Neural progenitor cell (in vitro differentiated cells): ENCODE data around the gene NCOR1. TPM values are rescaled to one million over a fixed set of nuclear protein-coding genes. Genes with fewer than 3 reads are reported as not detected.

Experiments
- DNase-seq: peaks from one replicate; pipeline ENCODE4 v3.0.0-alpha.2; 2016; ENCODE audit warnings: low spot score
- H2AFZ ChIP-seq: fragments of 200-600 bp; sonication (generic); replicated peaks from 2 replicates; pipeline ENCODE4 v1.6.1; 2016; ENCODE audit warnings: antibody characterized with exemption
- H3F3A ChIP-seq: fragments of 200-600 bp; sonication (generic); 2 replicates; pipeline ENCODE4 v1.6.1; 2016; ENCODE audit warnings: antibody characterized with exemption, low read depth
- H3K27ac ChIP-seq: fragments of 200-600 bp; sonication (generic); 2 replicates; pipeline ENCODE4 v1.5.1; 2016; ENCODE audit warnings: mild to moderate bottlenecking
- H3K27me3 ChIP-seq: fragments of 200-600 bp; sonication (generic); 2 replicates; pipeline ENCODE4 v1.6.1; 2016; ENCODE audit warnings: mild to moderate bottlenecking, moderate library complexity
- H3K36me3 ChIP-seq: fragments of 200-600 bp; sonication (generic); 2 replicates; pipeline ENCODE4 v1.5.1; 2016
- H3K4me1 ChIP-seq: fragments of 200-600 bp; sonication (generic); 2 replicates; pipeline ENCODE4 v1.6.1; 2016; ENCODE audit warnings: mixed run types
- H3K4me2 ChIP-seq: fragments of 200-600 bp; sonication (generic); 2 replicates; pipeline ENCODE4 v1.6.1; 2016
- H3K4me3 ChIP-seq: fragments of 200-600 bp; sonication (generic); 2 replicates; pipeline ENCODE4 v1.5.1; 2016
- H3K79me2 ChIP-seq: fragments of 200-600 bp; sonication (generic); 2 replicates; pipeline ENCODE4 v1.6.1; 2016; ENCODE audit warnings: low read depth
- H3K9ac ChIP-seq: fragments of 200-600 bp; sonication (generic); 2 replicates; pipeline ENCODE4 v1.6.1; 2016
- H3K9me3 ChIP-seq: fragments of 200-600 bp; sonication (generic); 2 replicates; pipeline ENCODE4 v1.5.1; 2016; ENCODE audit warnings: low read depth
- H4K20me1 ChIP-seq: fragments of 200-600 bp; sonication (generic); 2 replicates; pipeline ENCODE4 v1.6.1; 2016; ENCODE audit warnings: low read depth
- H3K27ac Mint-ChIP-seq: 3 replicates; pipeline ENCODE4 v1.8.0; 2021; ENCODE audit warnings: mixed read lengths
- H3K27me3 Mint-ChIP-seq: 2 replicates; pipeline ENCODE4 v1.8.0; 2022; ENCODE audit warnings: low read depth, mild to moderate bottlenecking, inconsistent platforms, moderate library complexity, mixed read lengths; ENCODE audit not compliant: insufficient read depth
- H3K36me3 Mint-ChIP-seq: 3 replicates; pipeline ENCODE4 v1.8.0; 2021; ENCODE audit warnings: mixed read lengths
- H3K4me1 Mint-ChIP-seq: 3 replicates; pipeline ENCODE4 v1.8.0; 2021; ENCODE audit warnings: mixed read lengths
- H3K4me3 Mint-ChIP-seq: 3 replicates; pipeline ENCODE4 v1.8.0; 2021; ENCODE audit warnings: mild to moderate bottlenecking, moderate library complexity, mixed read lengths
- H3K9me3 Mint-ChIP-seq: 3 replicates; pipeline ENCODE4 v1.8.0; 2020; ENCODE audit warnings: mixed read lengths
- EZH2 ChIP-seq: fragments of 200-600 bp; sonication (generic); IDR thresholded peaks from 2 replicates; pipeline ENCODE4 v1.6.1; 2017; ENCODE audit warnings: antibody characterized with exemption, mild to moderate bottlenecking, moderate library complexity
- EZH2phosphoT487 ChIP-seq: fragments of 200-600 bp; sonication (generic); IDR thresholded peaks from 2 replicates; pipeline ENCODE4 v1.6.1; 2017; ENCODE audit warnings: antibody characterized with exemption
- total RNA-seq: library from RNA; depleted of rRNA; stranded (reverse); fragments of >200 nt; gene quantifications from 2 replicates; pipeline ENCODE4 v1.2.3, GENCODE V29; 2015; ENCODE audit warnings: low replicate concordance
- TF ChIP-seq, protein P1 (sequence below): fragments of 200-600 bp; sonication (generic); IDR thresholded peaks from 2 replicates; pipeline ENCODE4 v1.5.1; 2017; ENCODE audit warnings: antibody characterized with exemption, mild to moderate bottlenecking

Gene NCOR1
- total RNA-seq, 1 donor from 2014 or later, result 86.8 TPM

DNA sequence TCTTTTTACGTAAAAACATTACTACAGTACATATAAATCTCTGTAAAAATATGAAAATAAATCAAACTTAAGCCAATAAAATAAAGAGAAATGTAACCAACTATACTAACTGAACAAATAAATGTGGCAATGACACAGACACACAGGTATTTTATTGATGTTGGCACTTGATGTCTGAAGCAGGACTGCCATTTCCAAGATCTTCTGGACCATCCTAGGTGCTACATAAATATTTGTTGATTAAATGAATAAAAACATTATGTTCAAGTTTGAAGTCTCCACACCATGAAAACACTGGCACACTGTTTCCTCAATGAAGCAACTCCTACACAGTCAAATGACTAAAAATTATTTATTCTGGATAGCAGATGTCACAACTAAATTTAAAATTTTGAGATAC, 106.9 kb downstream of the NCOR1 start:
- Histone ChIP-seq H3K27ac (no peak overlapping the region), H3K27me3 (no peaks in the 10 kb centered on the region), H3K36me3 (peaks cover 10% of the 10 kb centered on the region), H2AFZ (no peak overlapping the region), H3K9ac (no peak overlapping the region), H3K4me2 (no peak overlapping the region), H3F3A (no peaks in the 10 kb centered on the region), H3K79me2 (no peaks in the 10 kb centered on the region), H3K9me3 (no peaks in the 10 kb centered on the region), H3K4me3 (no peak overlapping the region), H4K20me1 (no peaks in the 10 kb centered on the region), H3K4me1 (no peaks in the 10 kb centered on the region)
- Mint-ChIP-seq H3K4me1 (no peaks in the 10 kb centered on the region), H3K27ac (no peak overlapping the region), H3K4me3 (no peak overlapping the region), H3K36me3 (peaks cover 37% of the 10 kb centered on the region), H3K9me3 (no peaks in the 10 kb centered on the region), H3K27me3 (no peaks in the 10 kb centered on the region)
- no peak for TF ChIP-seq EZH2
- TF ChIP-seq EZH2phosphoT487, result no peak
- TF ChIP-seq, protein P1, sequence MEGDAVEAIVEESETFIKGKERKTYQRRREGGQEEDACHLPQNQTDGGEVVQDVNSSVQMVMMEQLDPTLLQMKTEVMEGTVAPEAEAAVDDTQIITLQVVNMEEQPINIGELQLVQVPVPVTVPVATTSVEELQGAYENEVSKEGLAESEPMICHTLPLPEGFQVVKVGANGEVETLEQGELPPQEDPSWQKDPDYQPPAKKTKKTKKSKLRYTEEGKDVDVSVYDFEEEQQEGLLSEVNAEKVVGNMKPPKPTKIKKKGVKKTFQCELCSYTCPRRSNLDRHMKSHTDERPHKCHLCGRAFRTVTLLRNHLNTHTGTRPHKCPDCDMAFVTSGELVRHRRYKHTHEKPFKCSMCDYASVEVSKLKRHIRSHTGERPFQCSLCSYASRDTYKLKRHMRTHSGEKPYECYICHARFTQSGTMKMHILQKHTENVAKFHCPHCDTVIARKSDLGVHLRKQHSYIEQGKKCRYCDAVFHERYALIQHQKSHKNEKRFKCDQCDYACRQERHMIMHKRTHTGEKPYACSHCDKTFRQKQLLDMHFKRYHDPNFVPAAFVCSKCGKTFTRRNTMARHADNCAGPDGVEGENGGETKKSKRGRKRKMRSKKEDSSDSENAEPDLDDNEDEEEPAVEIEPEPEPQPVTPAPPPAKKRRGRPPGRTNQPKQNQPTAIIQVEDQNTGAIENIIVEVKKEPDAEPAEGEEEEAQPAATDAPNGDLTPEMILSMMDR, result no peak
- no peak for DNase-seq

- Histone ChIP-seq H2AFZ (no peak overlapping the region), H3K4me3 (no peak overlapping the region), H3K9me3 (no peaks in the 10 kb centered on the region), H3K27me3 (no peaks in the 10 kb centered on the region), H3K36me3 (peaks cover 10% of the 10 kb centered on the region), H4K20me1 (no peaks in the 10 kb centered on the region), H3F3A (no peaks in the 10 kb centered on the region), H3K27ac (no peak overlapping the region), H3K4me2 (no peak overlapping the region), H3K9ac (no peak overlapping the region), H3K4me1 (no peaks in the 10 kb centered on the region), H3K79me2 (no peaks in the 10 kb centered on the region)
- Mint-ChIP-seq H3K27me3 (no peaks in the 10 kb centered on the region), H3K9me3 (no peaks in the 10 kb centered on the region), H3K4me1 (no peaks in the 10 kb centered on the region), H3K36me3 (peaks cover 38% of the 10 kb centered on the region), H3K27ac (no peak overlapping the region), H3K4me3 (no peak overlapping the region)
- no peak for DNase-seq
- TF ChIP-seq EZH2, result no peak
- TF ChIP-seq EZH2phosphoT487, result no peak
- TF ChIP-seq, protein P1, result no peak
Observed at GRCh38 chr17:16107165-16107770, 108.1 kb downstream of the NCOR1 start.

GRCh38 chr17:16106161-16106891, 109.0 kb downstream of the NCOR1 start:
- Histone ChIP-seq H2AFZ (no peak overlapping the region), H3F3A (no peaks in the 10 kb centered on the region), H3K4me3 (no peak overlapping the region), H3K36me3 (peaks cover 10% of the 10 kb centered on the region), H3K79me2 (peaks cover 4% of the 10 kb centered on the region), H3K9ac (no peak overlapping the region), H4K20me1 (no peaks in the 10 kb centered on the region), H3K27me3 (no peaks in the 10 kb centered on the region), H3K4me2 (no peak overlapping the region), H3K9me3 (no peaks in the 10 kb centered on the region), H3K4me1 (no peaks in the 10 kb centered on the region), H3K27ac (no peak overlapping the region)
- Mint-ChIP-seq H3K9me3 (no peaks in the 10 kb centered on the region), H3K4me3 (no peak overlapping the region), H3K27ac (no peak overlapping the region), H3K4me1 (no peaks in the 10 kb centered on the region), H3K27me3 (peaks cover under 1% of the 10 kb centered on the region), H3K36me3 (peaks cover 42% of the 10 kb centered on the region)
- TF ChIP-seq, protein P1, result no peak
- no peak for TF ChIP-seq EZH2phosphoT487
- no peak for TF ChIP-seq EZH2
- no peak for DNase-seq
